Activated naive CD8-positive, alpha-beta T cell treated with anti-CD3 and anti-CD28 coated beads for 36 hours (primary cell): ENCODE measurements around the gene SHCBP1L. TPM values are rescaled to one million over a fixed set of nuclear protein-coding genes. Genes with fewer than 3 reads are reported as not detected.
A peak's percentile ranks its signal among the peaks of the same experiment; 100 is the strongest.

ENCODE experiments used
- DNase-seq: peaks from one replicate; pipeline ENCODE4 v3.0.0; 2021
- H3K27ac Mint-ChIP-seq: one replicate; pipeline ENCODE4 v1.8.0; 2022; ENCODE audit warnings: mild to moderate bottlenecking, moderate library complexity, mixed read lengths
- H3K27me3 Mint-ChIP-seq: one replicate; pipeline ENCODE4 v1.8.0; 2022; ENCODE audit warnings: mild to moderate bottlenecking, mixed read lengths
- H3K36me3 Mint-ChIP-seq: one replicate; pipeline ENCODE4 v1.8.0; 2021; ENCODE audit warnings: mild to moderate bottlenecking, mixed read lengths
- H3K4me1 Mint-ChIP-seq: one replicate; pipeline ENCODE4 v1.8.0; 2021; ENCODE audit warnings: mixed read lengths
- H3K4me3 Mint-ChIP-seq: one replicate; pipeline ENCODE4 v1.8.0; 2022; ENCODE audit warnings: mild to moderate bottlenecking, moderate library complexity, mixed read lengths
- H3K9me3 Mint-ChIP-seq: one replicate; pipeline ENCODE4 v1.8.0; 2022; ENCODE audit warnings: mixed read lengths
- total RNA-seq, 2 experiments: library from RNA; stranded (reverse); gene quantifications; one replicate each; pipeline ENCODE4 v1.2.3, GENCODE V29; 2021

SHCBP1L gene
- not detected for total RNA-seq

GRCh38 chr1:182952677-182953444 lies at the start of gene SHCBP1L:
Gene SHCBP1L (minus strand): TSS chr1:182953166. CDS start chr1:182953133, 33 bp downstream.
- no peaks in the 10 kb centered on the region for H3K9me3 Mint-ChIP-seq
- peaks cover 50% of the 10 kb centered on the region for H3K27me3 Mint-ChIP-seq
- H3K4me1 Mint-ChIP-seq: peaks cover 5% of the 10 kb centered on the region
- no peak for DNase-seq
- H3K4me3 Mint-ChIP-seq: peak within 1 kb of the TSS; percentile 29
- H3K36me3 Mint-ChIP-seq: no peaks in the 10 kb centered on the region
- no peak within 1 kb of the TSS for H3K27ac Mint-ChIP-seq

- H3K27ac Mint-ChIP-seq: no peak overlapping the region
- no peaks in the 10 kb centered on the region for H3K36me3 Mint-ChIP-seq
- H3K4me1 Mint-ChIP-seq: no peaks in the 10 kb centered on the region
- no peak overlapping the region for H3K4me3 Mint-ChIP-seq
- H3K27me3 Mint-ChIP-seq: peaks cover 60% of the 10 kb centered on the region
- H3K9me3 Mint-ChIP-seq: peaks cover 3% of the 10 kb centered on the region
- DNase-seq: no peak
Measured at GRCh38 chr1:183002267-183002666, 49.3 kb upstream of the SHCBP1L start.

GRCh38 chr1:183000167-183000962 lies 47.4 kb upstream of the SHCBP1L start:
- H3K27me3 Mint-ChIP-seq: peaks cover 61% of the 10 kb centered on the region

GRCh38 chr1:182998482-182998881 lies 45.5 kb upstream of the SHCBP1L start:
- Mint-ChIP-seq H3K27ac (no peak overlapping the region), H3K27me3 (peaks cover 55% of the 10 kb centered on the region), H3K4me3 (no peak overlapping the region), H3K36me3 (no peaks in the 10 kb centered on the region), H3K4me1 (no peaks in the 10 kb centered on the region), H3K9me3 (no peaks in the 10 kb centered on the region)
- no peak for DNase-seq

More at GRCh38 chr1:183000167-183000962, 47.4 kb upstream of the SHCBP1L start:
- no peaks in the 10 kb centered on the region for H3K9me3 Mint-ChIP-seq
- H3K4me3 Mint-ChIP-seq: no peak overlapping the region
- no peak overlapping the region for H3K27ac Mint-ChIP-seq
- no peaks in the 10 kb centered on the region for H3K4me1 Mint-ChIP-seq
- H3K36me3 Mint-ChIP-seq: no peaks in the 10 kb centered on the region
- no peak for DNase-seq

GRCh38 chr1:182996816-182997215 lies 43.9 kb upstream of the SHCBP1L start:
- peaks cover 50% of the 10 kb centered on the region for H3K27me3 Mint-ChIP-seq

GRCh38 chr1:182995894-182996293 lies 42.9 kb upstream of the SHCBP1L start:
- no peaks in the 10 kb centered on the region for H3K4me1 Mint-ChIP-seq
- no peak for DNase-seq
- H3K9me3 Mint-ChIP-seq: no peaks in the 10 kb centered on the region
- no peaks in the 10 kb centered on the region for H3K36me3 Mint-ChIP-seq
- H3K27ac Mint-ChIP-seq: no peak overlapping the region
- no peak overlapping the region for H3K4me3 Mint-ChIP-seq
- H3K27me3 Mint-ChIP-seq: peaks cover 47% of the 10 kb centered on the region

More at GRCh38 chr1:182996816-182997215, 43.9 kb upstream of the SHCBP1L start:
- DNase-seq: no peak
- Mint-ChIP-seq H3K4me1 (no peaks in the 10 kb centered on the region), H3K36me3 (no peaks in the 10 kb centered on the region), H3K9me3 (no peaks in the 10 kb centered on the region), H3K4me3 (no peak overlapping the region), H3K27ac (no peak overlapping the region)

- Mint-ChIP-seq H3K4me1 (no peaks in the 10 kb centered on the region), H3K27ac (no peak overlapping the region), H3K9me3 (no peaks in the 10 kb centered on the region), H3K36me3 (no peaks in the 10 kb centered on the region), H3K4me3 (no peak overlapping the region), H3K27me3 (peaks cover 46% of the 10 kb centered on the region)
- DNase-seq: no peak
Measured at GRCh38 chr1:182993746-182994145, 40.8 kb upstream of the SHCBP1L start.

GRCh38 chr1:182990413-182991144 lies 37.6 kb upstream of the SHCBP1L start:
- Mint-ChIP-seq H3K9me3 (no peaks in the 10 kb centered on the region), H3K36me3 (no peaks in the 10 kb centered on the region), H3K27ac (no peak overlapping the region), H3K4me1 (no peaks in the 10 kb centered on the region), H3K4me3 (no peak overlapping the region), H3K27me3 (peaks cover 43% of the 10 kb centered on the region)
- no peak for DNase-seq

- Mint-ChIP-seq H3K27me3 (peaks cover 43% of the 10 kb centered on the region), H3K4me1 (peaks cover 4% of the 10 kb centered on the region), H3K4me3 (no peak overlapping the region), H3K9me3 (peaks cover 5% of the 10 kb centered on the region), H3K27ac (no peak overlapping the region), H3K36me3 (no peaks in the 10 kb centered on the region)
- DNase-seq: no peak
Measured at GRCh38 chr1:182985876-182986275, 32.9 kb upstream of the SHCBP1L start.

- peaks cover 5% of the 10 kb centered on the region for H3K9me3 Mint-ChIP-seq
- H3K27ac Mint-ChIP-seq: no peak overlapping the region
- peaks cover 36% of the 10 kb centered on the region for H3K27me3 Mint-ChIP-seq
- no peak overlapping the region for H3K4me3 Mint-ChIP-seq
- DNase-seq: no peak
- no peaks in the 10 kb centered on the region for H3K36me3 Mint-ChIP-seq
- H3K4me1 Mint-ChIP-seq: peaks cover 4% of the 10 kb centered on the region
Measured at GRCh38 chr1:182984621-182985020, 31.7 kb upstream of the SHCBP1L start.

- H3K36me3 Mint-ChIP-seq: no peaks in the 10 kb centered on the region
- peaks cover 36% of the 10 kb centered on the region for H3K27me3 Mint-ChIP-seq
- H3K27ac Mint-ChIP-seq: no peak overlapping the region
- peaks cover 5% of the 10 kb centered on the region for H3K9me3 Mint-ChIP-seq
- H3K4me1 Mint-ChIP-seq: peaks cover 4% of the 10 kb centered on the region
- DNase-seq: no peak
- no peak overlapping the region for H3K4me3 Mint-ChIP-seq
Measured at GRCh38 chr1:182984138-182984537, 31.2 kb upstream of the SHCBP1L start.

- Mint-ChIP-seq H3K9me3 (peaks cover 5% of the 10 kb centered on the region), H3K4me1 (no peaks in the 10 kb centered on the region), H3K4me3 (no peak overlapping the region), H3K27me3 (peaks cover 7% of the 10 kb centered on the region), H3K27ac (no peak overlapping the region), H3K36me3 (no peaks in the 10 kb centered on the region)
- DNase-seq: no peak
Measured at GRCh38 chr1:182978151-182978853, 25.3 kb upstream of the SHCBP1L start.

GRCh38 chr1:182977480-182977879 lies 24.5 kb upstream of the SHCBP1L start:
- no peak for DNase-seq
- no peaks in the 10 kb centered on the region for H3K4me1 Mint-ChIP-seq
- H3K4me3 Mint-ChIP-seq: no peak overlapping the region
- H3K27me3 Mint-ChIP-seq: peaks cover 5% of the 10 kb centered on the region
- no peaks in the 10 kb centered on the region for H3K36me3 Mint-ChIP-seq
- peaks cover 4% of the 10 kb centered on the region for H3K9me3 Mint-ChIP-seq
- H3K27ac Mint-ChIP-seq: no peak overlapping the region

GRCh38 chr1:182974506-182975191 lies 21.7 kb upstream of the SHCBP1L start:
- Mint-ChIP-seq H3K36me3 (no peaks in the 10 kb centered on the region), H3K27me3 (peaks cover 5% of the 10 kb centered on the region), H3K9me3 (no peaks in the 10 kb centered on the region)

More at GRCh38 chr1:182974506-182975191, 21.7 kb upstream of the SHCBP1L start:
- H3K4me3 Mint-ChIP-seq: no peak overlapping the region
- H3K4me1 Mint-ChIP-seq: no peaks in the 10 kb centered on the region
- DNase-seq: no peak
- H3K27ac Mint-ChIP-seq: no peak overlapping the region
